Activated T-cell treated with anti-CD3 and anti-CD28 coated beads for 24 hours (primary cell): ENCODE data around the gene TMEM115.
"Not testable (repeated sequence)": the region's sequence is repeated elsewhere in the genome, so short reads cannot be mapped to it uniquely, and the experiment has no call there.

ENCODE experiments used
- DNase-seq: peaks from one replicate; pipeline ENCODE4 v3.0.0-alpha.2; 2020; ENCODE audit warnings: low read depth

TMEM115 gene

GRCh38 chr3:50316657-50317242, 42.6 kb downstream of the TMEM115 start:
- DNase-seq = no peak

GRCh38 chr3:50314816-50315215, 44.5 kb downstream of the TMEM115 start:
- no peak for DNase-seq

GRCh38 chr3:50314342-50314741, 45.0 kb downstream of the TMEM115 start:
- no peak for DNase-seq

GRCh38 chr3:50312041-50312440, 47.3 kb downstream of the TMEM115 start:
- DNase-seq = not testable (repeated sequence)
